SIG-M5 treated with dmso at 0.1 percent for 504 hours (cell line): ENCODE measurements around the gene ZMYND8.
"Not testable (repeated sequence)": the region's sequence is repeated elsewhere in the genome, so short reads cannot be mapped to it uniquely, and the experiment has no call there.

Experiments used
- DNase-seq: peaks from one replicate; lab custom pipeline; 2025; ENCODE audit not compliant: unreplicated experiment; lab: John Stamatoyannopoulos, UW

Gene ZMYND8

GRCh38 chr20:47356526-47357295 is at the start of gene ZMYND8:
Gene ZMYND8 (minus strand): TSS chr20:47356699. CDS start chr20:47356670, 29 bp downstream.
- DNase-seq, result peak; percentile 94

GRCh38 chr20:47405775-47406325 is 49.4 kb upstream of the ZMYND8 start:
- DNase-seq, result no peak

GRCh38 chr20:47400685-47401084 is 44.2 kb upstream of the ZMYND8 start:
- DNase-seq, result peak; percentile 62

GRCh38 chr20:47397652-47398301 is 41.3 kb upstream of the ZMYND8 start:
- DNase-seq, result no peak

GRCh38 chr20:47396762-47397476 is 40.4 kb upstream of the ZMYND8 start:
- no peak for DNase-seq

GRCh38 chr20:47393796-47394514 is 37.5 kb upstream of the ZMYND8 start:
- not testable (repeated sequence) for DNase-seq

- no peak for DNase-seq
Measured at GRCh38 chr20:47392721-47393073, 36.2 kb upstream of the ZMYND8 start.

- peak; percentile 100 for DNase-seq
Measured at GRCh38 chr20:47392015-47392720, 35.7 kb upstream of the ZMYND8 start.

- DNase-seq, result no peak
Measured at GRCh38 chr20:47391276-47392010, 34.9 kb upstream of the ZMYND8 start.

GRCh38 chr20:47389867-47390347 is 33.4 kb upstream of the ZMYND8 start:
- peak; percentile 100 for DNase-seq

- not testable (repeated sequence) for DNase-seq
Measured at GRCh38 chr20:47385968-47386367, 29.5 kb upstream of the ZMYND8 start.

GRCh38 chr20:47382746-47383415 is 26.4 kb upstream of the ZMYND8 start:
- DNase-seq, result peak; percentile 78

- no peak for DNase-seq
Measured at GRCh38 chr20:47380481-47380880, 24.0 kb upstream of the ZMYND8 start.

- DNase-seq, result no peak
Measured at GRCh38 chr20:47379433-47380150, 23.1 kb upstream of the ZMYND8 start.

- peak; percentile 90 for DNase-seq
Measured at GRCh38 chr20:47377122-47377722, 20.7 kb upstream of the ZMYND8 start.

- DNase-seq, result not testable (repeated sequence)
Measured at GRCh38 chr20:47376096-47376643, 19.7 kb upstream of the ZMYND8 start.

GRCh38 chr20:47374121-47374520 is 17.6 kb upstream of the ZMYND8 start:
- DNase-seq, result not testable (repeated sequence)
